AG09319 (cell line): ENCODE results near the gene XPOT.

ENCODE experiments used
- DNase-seq: peaks from one replicate; pipeline ENCODE4 v3.0.0-alpha.2; 2010; ENCODE audit warnings: low read depth; ENCODE audit errors: extremely low read depth
- CTCF ChIP-seq: IDR thresholded peaks from 2 replicates; pipeline ENCODE4 v1.5.1; 2011; ENCODE audit warnings: low read depth, mild to moderate bottlenecking, inconsistent platforms, low read length, moderate library complexity

XPOT gene

GRCh38 chr12:64457032-64457431, 52.8 kb downstream of the XPOT start:
- no peak for TF ChIP-seq CTCF
- no peak for DNase-seq

- TF ChIP-seq CTCF, result no peak
- no peak for DNase-seq
These were observed 53.3 kb downstream of the XPOT start for GRCh38 chr12:64457466-64457865.

GRCh38 chr12:64457923-64458322, 53.7 kb downstream of the XPOT start:
- no peak for TF ChIP-seq CTCF
- no peak for DNase-seq

GRCh38 chr12:64459394-64459891, 55.3 kb downstream of the XPOT start:
- no peak for TF ChIP-seq CTCF
- DNase-seq, result no peak

GRCh38 chr12:64461634-64462414, 57.6 kb downstream of the XPOT start:
- peak; percentile 20 for DNase-seq
- no peak for TF ChIP-seq CTCF

- no peak for TF ChIP-seq CTCF
- DNase-seq, result no peak
These were observed 62.0 kb downstream of the XPOT start for GRCh38 chr12:64466178-64466577.

- no peak for DNase-seq
- no peak for TF ChIP-seq CTCF
These were observed 64.8 kb downstream of the XPOT start for GRCh38 chr12:64468966-64469365.
